ENCODE data around the gene ELP5. TPM values are rescaled to one million over a fixed set of nuclear protein-coding genes. Genes with fewer than 3 reads are reported as not detected.

Gene ELP5
- total RNA-seq, 1 donor from 2014 or later: 35.0 TPM

- Histone ChIP-seq H3K36me3 (peaks cover 82% of the 10 kb centered on the region), H3K27ac (no peak overlapping the region), H3K27me3 (no peaks in the 10 kb centered on the region), H3K9me3 (no peaks in the 10 kb centered on the region), H3K4me1 (peaks cover 14% of the 10 kb centered on the region), H3K4me3 (no peak overlapping the region)
- no peak for TF ChIP-seq CTCF (IDR thresholded peaks at IDR 0.05)
- peak; percentile 60 for DNase-seq
- no peak for ATAC-seq
- intact Hi-C loops (cut with DNase I): no loop called here
Measured at GRCh38 chr17:7224661-7225111, 27.3 kb upstream of the ELP5 start.

GRCh38 chr17:7225711-7226331 lies 26.2 kb upstream of the ELP5 start:
- no peak for TF ChIP-seq CTCF (IDR thresholded peaks at IDR 0.05)
- ATAC-seq (no peak), DNase-seq (peak; percentile 60)
- H3K9me3 ChIP-seq: no peaks in the 10 kb centered on the region
- H3K27me3 ChIP-seq: no peaks in the 10 kb centered on the region
- no peak overlapping the region for H3K27ac ChIP-seq
- peaks cover 7% of the 10 kb centered on the region for H3K4me1 ChIP-seq
- H3K4me3 ChIP-seq: no peak overlapping the region
- intact Hi-C loops (cut with DNase I): no loop called here
- H3K36me3 ChIP-seq: peaks cover 93% of the 10 kb centered on the region

GRCh38 chr17:7226721-7227710 lies 25.0 kb upstream of the ELP5 start:
- intact Hi-C loops (cut with DNase I): no loop called here
- Histone ChIP-seq H3K4me1 (peaks cover 3% of the 10 kb centered on the region), H3K4me3 (no peak overlapping the region), H3K27ac (no peak overlapping the region), H3K9me3 (no peaks in the 10 kb centered on the region), H3K36me3 (peaks cover 88% of the 10 kb centered on the region), H3K27me3 (no peaks in the 10 kb centered on the region)
- TF ChIP-seq CTCF (IDR thresholded peaks at IDR 0.05): no peak
- DNase-seq (peak; percentile 58), ATAC-seq (no peak)

- no peaks in the 10 kb centered on the region for H3K9me3 ChIP-seq
- H3K36me3 ChIP-seq: peaks cover 69% of the 10 kb centered on the region
- no peak overlapping the region for H3K4me3 ChIP-seq
- H3K27ac ChIP-seq: no peak overlapping the region
- no peak for TF ChIP-seq CTCF (IDR thresholded peaks at IDR 0.05)
- DNase-seq (no peak), ATAC-seq (no peak)
- intact Hi-C loops (cut with DNase I): no loop called here
- no peaks in the 10 kb centered on the region for H3K27me3 ChIP-seq
- peaks cover 18% of the 10 kb centered on the region for H3K4me1 ChIP-seq
Measured at GRCh38 chr17:7228920-7229319, 23.1 kb upstream of the ELP5 start.

- Histone ChIP-seq H3K27ac (no peak overlapping the region), H3K4me3 (no peak overlapping the region), H3K36me3 (peaks cover 63% of the 10 kb centered on the region), H3K27me3 (no peaks in the 10 kb centered on the region), H3K4me1 (peaks cover 18% of the 10 kb centered on the region), H3K9me3 (no peaks in the 10 kb centered on the region)
- no peak for TF ChIP-seq CTCF (IDR thresholded peaks at IDR 0.05)
- ATAC-seq: no peak
- intact Hi-C loops (cut with DNase I): no loop called here
- DNase-seq: no peak
Measured at GRCh38 chr17:7229504-7229903, 22.5 kb upstream of the ELP5 start.

All from upper lobe of right lung (tissue), 1 donor.